K562 (cell line): ENCODE results near the gene HSD3B7.

ENCODE experiments used
- CHD4 ChIP-seq: fragments of 200-600 bp; sonication (generic); IDR thresholded peaks from 3 replicates; pipeline ENCODE4 v1.6.1; 2012; ENCODE audit warnings: low read depth, mild to moderate bottlenecking, mixed read lengths, low read length, inconsistent platforms; ENCODE audit not compliant: insufficient read depth, insufficient replicate concordance, poor library complexity, severe bottlenecking
- JUN ChIP-seq, 2 experiments: sonication (generic) in 1 of 2; formaldehyde crosslinking in 1 of 2; IDR thresholded peaks; 2 replicates each; pipeline versions ENCODE4 v1.6.1 to v1.8.0; 2012 to 2022; ENCODE audit warnings: borderline replicate concordance in 2 of 2, mild to moderate bottlenecking in 2 of 2, improper control_type of control experiment in 1 of 2, low read depth in 1 of 2, low read length in 1 of 2, missing genetic modification reagents in 1 of 2
- MYNN ChIP-seq, 2 experiments: sonication (generic); formaldehyde crosslinking in 1 of 2; IDR thresholded peaks; 2 replicates each; pipeline versions ENCODE4 v1.5.0 to v1.6.1; 2016 to 2020; ENCODE audit warnings: antibody characterized with exemption in 1 of 2, missing genetic modification reagents in 1 of 2
- SMAD3 ChIP-seq: fragments of 450-650 bp; formaldehyde crosslinking; conservative IDR thresholded peaks from 2 replicates; pipeline ENCODE4 v1.4.0; 2020; ENCODE audit warnings: mild to moderate bottlenecking
- TF ChIP-seq, protein P1 (sequence below): sonication (generic); formaldehyde crosslinking; IDR thresholded peaks from 2 replicates; pipeline ENCODE4 v1.8.0; 2022; ENCODE audit warnings: mild to moderate bottlenecking, missing genetic modification reagents

DNA sequence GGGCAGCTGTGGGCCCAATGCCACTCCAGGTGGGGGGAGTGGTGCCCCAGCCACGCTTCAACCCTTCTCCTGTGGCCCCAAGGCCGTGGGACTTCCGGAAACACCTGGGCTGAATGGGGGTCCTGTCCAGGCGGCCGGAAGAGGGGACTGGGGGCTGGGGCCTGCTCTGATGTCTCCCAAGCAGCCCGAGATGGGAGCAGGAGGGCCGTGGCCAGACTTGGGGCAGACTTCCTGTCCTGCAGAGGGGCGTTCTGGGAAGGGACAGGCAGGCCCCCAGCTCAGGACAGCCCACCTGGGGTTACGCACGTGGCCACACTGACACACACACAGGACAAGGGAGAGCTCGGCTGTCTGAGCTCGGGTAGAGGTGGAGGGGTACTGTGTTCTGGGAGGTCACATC lies 5.1 kb downstream of the HSD3B7 start:
- TF ChIP-seq, protein P1, sequence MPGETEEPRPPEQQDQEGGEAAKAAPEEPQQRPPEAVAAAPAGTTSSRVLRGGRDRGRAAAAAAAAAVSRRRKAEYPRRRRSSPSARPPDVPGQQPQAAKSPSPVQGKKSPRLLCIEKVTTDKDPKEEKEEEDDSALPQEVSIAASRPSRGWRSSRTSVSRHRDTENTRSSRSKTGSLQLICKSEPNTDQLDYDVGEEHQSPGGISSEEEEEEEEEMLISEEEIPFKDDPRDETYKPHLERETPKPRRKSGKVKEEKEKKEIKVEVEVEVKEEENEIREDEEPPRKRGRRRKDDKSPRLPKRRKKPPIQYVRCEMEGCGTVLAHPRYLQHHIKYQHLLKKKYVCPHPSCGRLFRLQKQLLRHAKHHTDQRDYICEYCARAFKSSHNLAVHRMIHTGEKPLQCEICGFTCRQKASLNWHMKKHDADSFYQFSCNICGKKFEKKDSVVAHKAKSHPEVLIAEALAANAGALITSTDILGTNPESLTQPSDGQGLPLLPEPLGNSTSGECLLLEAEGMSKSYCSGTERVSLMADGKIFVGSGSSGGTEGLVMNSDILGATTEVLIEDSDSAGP (CRISPR knock-in tag), result no peak
- no peak for TF ChIP-seq CHD4
- TF ChIP-seq MYNN (IDR thresholded peaks at IDR 0.05), result no peak
- TF ChIP-seq MYNN (CRISPR knock-in tag; IDR thresholded peaks at IDR 0.05), result no peak
- TF ChIP-seq JUN (IDR thresholded peaks at IDR 0.05; ENCODE audit: borderline replicate concordance, low read depth, low read length), result no peak
- TF ChIP-seq JUN (CRISPR knock-in tag; IDR thresholded peaks at IDR 0.05; ENCODE audit: borderline replicate concordance), result no peak
- no peak for TF ChIP-seq SMAD3 (CRISPR knock-in tag)
